ENCODE measurements around the gene PIAS1. TPM values are rescaled to one million over a fixed set of nuclear protein-coding genes. Genes with fewer than 3 reads are reported as not detected.

PIAS1 gene
- total RNA-seq, 1 donor from 2014 or later, result 67.8 TPM

GRCh38 chr15:68015244-68015643 lies 38.9 kb upstream of the PIAS1 start:
- Mint-ChIP-seq H3K4me3 (ENCODE audit: unreplicated experiment) (no peak overlapping the region), H3K27ac (ENCODE audit: unreplicated experiment) (no peak overlapping the region), H3K27me3 (ENCODE audit: unreplicated experiment) (peaks cover 7% of the 10 kb centered on the region), H3K9me3 (ENCODE audit: unreplicated experiment) (no peaks in the 10 kb centered on the region), H3K36me3 (ENCODE audit: low read depth, unreplicated experiment) (no peaks in the 10 kb centered on the region), H3K4me1 (ENCODE audit: unreplicated experiment) (peaks cover 5% of the 10 kb centered on the region)
- no peak for DNase-seq (ENCODE audit: low spot score)
- TF ChIP-seq CTCF (IDR thresholded peaks at IDR 0.05; ENCODE audit: unreplicated experiment), result no peak

GRCh38 chr15:68017201-68017600 lies 36.9 kb upstream of the PIAS1 start:
- H3K36me3 Mint-ChIP-seq (ENCODE audit: low read depth, unreplicated experiment), result no peaks in the 10 kb centered on the region
- no peaks in the 10 kb centered on the region for H3K9me3 Mint-ChIP-seq (ENCODE audit: unreplicated experiment)
- no peak overlapping the region for H3K27ac Mint-ChIP-seq (ENCODE audit: unreplicated experiment)
- H3K27me3 Mint-ChIP-seq (ENCODE audit: unreplicated experiment), result peaks cover 10% of the 10 kb centered on the region
- H3K4me1 Mint-ChIP-seq (ENCODE audit: unreplicated experiment), result peaks cover 3% of the 10 kb centered on the region
- DNase-seq (ENCODE audit: low spot score), result no peak
- no peak for TF ChIP-seq CTCF (IDR thresholded peaks at IDR 0.05; ENCODE audit: unreplicated experiment)
- no peak overlapping the region for H3K4me3 Mint-ChIP-seq (ENCODE audit: unreplicated experiment)

- no peaks in the 10 kb centered on the region for H3K9me3 Mint-ChIP-seq (ENCODE audit: unreplicated experiment)
- H3K36me3 Mint-ChIP-seq (ENCODE audit: low read depth, unreplicated experiment), result no peaks in the 10 kb centered on the region
- no peak overlapping the region for H3K27ac Mint-ChIP-seq (ENCODE audit: unreplicated experiment)
- H3K4me1 Mint-ChIP-seq (ENCODE audit: unreplicated experiment), result peaks cover 3% of the 10 kb centered on the region
- no peak for TF ChIP-seq CTCF (IDR thresholded peaks at IDR 0.05; ENCODE audit: unreplicated experiment)
- no peak overlapping the region for H3K4me3 Mint-ChIP-seq (ENCODE audit: unreplicated experiment)
- DNase-seq (ENCODE audit: low spot score), result no peak
- peaks cover 5% of the 10 kb centered on the region for H3K27me3 Mint-ChIP-seq (ENCODE audit: unreplicated experiment)
Measured at GRCh38 chr15:68018797-68019444, 35.2 kb upstream of the PIAS1 start.

GRCh38 chr15:68019814-68020525 lies 34.1 kb upstream of the PIAS1 start:
- Mint-ChIP-seq H3K9me3 (ENCODE audit: unreplicated experiment) (no peaks in the 10 kb centered on the region), H3K27me3 (ENCODE audit: unreplicated experiment) (peaks cover 5% of the 10 kb centered on the region), H3K4me3 (ENCODE audit: unreplicated experiment) (no peak overlapping the region), H3K27ac (ENCODE audit: unreplicated experiment) (no peak overlapping the region), H3K36me3 (ENCODE audit: low read depth, unreplicated experiment) (no peaks in the 10 kb centered on the region), H3K4me1 (ENCODE audit: unreplicated experiment) (peaks cover 3% of the 10 kb centered on the region)
- no peak for TF ChIP-seq CTCF (IDR thresholded peaks at IDR 0.05; ENCODE audit: unreplicated experiment)
- no peak for DNase-seq (ENCODE audit: low spot score)

- no peaks in the 10 kb centered on the region for H3K9me3 Mint-ChIP-seq (ENCODE audit: unreplicated experiment)
- DNase-seq (ENCODE audit: low spot score), result no peak
- no peak overlapping the region for H3K4me3 Mint-ChIP-seq (ENCODE audit: unreplicated experiment)
- peaks cover 5% of the 10 kb centered on the region for H3K27me3 Mint-ChIP-seq (ENCODE audit: unreplicated experiment)
- no peak for TF ChIP-seq CTCF (IDR thresholded peaks at IDR 0.05; ENCODE audit: unreplicated experiment)
- no peaks in the 10 kb centered on the region for H3K36me3 Mint-ChIP-seq (ENCODE audit: low read depth, unreplicated experiment)
- H3K27ac Mint-ChIP-seq (ENCODE audit: unreplicated experiment), result no peak overlapping the region
- H3K4me1 Mint-ChIP-seq (ENCODE audit: unreplicated experiment), result peaks cover 3% of the 10 kb centered on the region
Measured at GRCh38 chr15:68020685-68021084, 33.4 kb upstream of the PIAS1 start.
